ENCODE data around the gene SAP25. TPM values are rescaled to one million over a fixed set of nuclear protein-coding genes. Genes with fewer than 3 reads are reported as not detected.

The SAP25 gene
- not detected for total RNA-seq (ENCODE audit: insufficient read depth, low replicate concordance)

- DNase-seq (ENCODE audit: low spot score): no peak
These were observed at the start of gene SAP25 for GRCh38 chr7:100573691-100574361. SAP25 (minus strand) TSS chr7:100573900; CDS start chr7:100573742, 158 bp downstream.

GRCh38 chr7:100621554-100621953 is 47.9 kb upstream of the SAP25 start:
- DNase-seq (ENCODE audit: low spot score): no peak

DNA sequence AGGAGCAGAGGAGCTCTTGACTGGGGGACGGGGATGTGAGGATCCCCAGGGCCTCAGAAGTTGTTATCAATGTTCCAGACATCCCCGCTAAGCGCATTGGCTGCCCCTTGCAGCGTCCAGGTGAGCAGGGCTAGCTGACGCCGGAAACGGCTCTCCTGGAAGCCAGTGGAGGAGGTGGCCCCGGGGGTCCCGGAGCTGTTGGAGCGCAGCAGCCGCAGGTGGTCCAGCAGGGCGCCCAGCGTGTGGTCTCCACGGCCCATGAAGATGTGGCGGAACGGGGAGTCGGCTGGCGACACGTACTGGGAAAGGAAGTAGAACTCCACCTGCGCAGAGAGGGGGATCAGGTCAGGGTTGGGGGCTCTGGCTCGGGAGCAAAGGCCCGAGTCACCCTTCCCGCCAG is 47.1 kb upstream of the SAP25 start:
- DNase-seq (ENCODE audit: low spot score): no peak

DNA sequence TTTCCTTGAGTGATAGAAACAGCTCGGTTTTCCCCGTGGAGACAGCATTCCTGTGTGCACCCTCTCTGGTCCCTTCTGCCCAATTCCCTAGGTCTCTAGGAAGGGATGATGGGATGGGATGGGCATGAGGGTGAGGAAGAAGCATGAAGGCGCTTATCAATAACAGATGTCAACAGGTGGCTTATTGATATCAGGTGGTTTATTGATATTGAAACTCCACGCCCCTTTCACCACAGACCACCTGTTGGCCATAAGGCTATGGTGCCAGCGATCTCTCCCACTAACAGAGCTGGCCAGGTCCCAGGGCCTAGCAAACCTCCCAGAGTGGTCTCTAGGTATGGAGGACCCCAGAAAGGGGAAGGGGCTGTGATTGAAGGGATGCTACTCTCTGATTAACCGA is 46.5 kb upstream of the SAP25 start:
- DNase-seq (ENCODE audit: low spot score): no peak

- DNase-seq (ENCODE audit: low spot score): no peak
These were observed 40.7 kb upstream of the SAP25 start for GRCh38 chr7:100614308-100614861.

DNA sequence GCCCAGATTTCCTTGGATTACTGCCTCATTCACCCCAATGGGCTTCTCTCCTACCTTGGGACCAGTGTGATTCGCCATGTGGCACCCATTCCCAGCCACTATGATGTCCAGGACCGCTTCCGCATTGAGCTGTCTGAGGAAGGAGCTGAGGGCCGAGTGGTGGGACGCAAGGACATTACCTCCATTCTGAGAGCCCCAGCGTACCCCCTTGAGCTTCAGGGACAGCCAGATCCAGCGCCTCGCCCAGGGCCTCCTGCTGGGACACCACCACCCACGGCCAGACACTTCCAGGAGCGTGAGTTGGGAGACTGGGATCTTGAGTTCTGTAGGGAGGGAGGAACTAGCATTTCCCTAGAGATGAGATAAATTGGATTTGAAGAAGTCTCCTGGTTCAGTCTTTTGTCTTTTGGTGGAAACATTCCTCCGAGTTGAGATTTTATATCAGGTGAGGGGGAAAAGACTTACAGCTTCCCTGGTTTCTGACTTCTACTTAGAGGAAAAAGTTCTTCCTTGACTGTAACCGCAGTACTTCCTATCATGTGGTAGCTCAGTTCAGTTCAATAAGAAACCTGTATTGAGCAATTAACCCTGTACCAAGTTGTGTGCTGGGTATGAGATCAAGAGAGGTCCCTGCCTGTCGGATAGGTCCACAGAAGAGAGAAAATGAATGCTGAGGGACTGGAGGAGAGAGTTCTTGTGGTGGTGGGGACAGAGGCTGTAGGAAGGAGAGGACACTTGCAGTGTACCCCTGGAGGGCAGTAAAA is 39.9 kb upstream of the SAP25 start:
- no peak for DNase-seq (ENCODE audit: low spot score)

DNA sequence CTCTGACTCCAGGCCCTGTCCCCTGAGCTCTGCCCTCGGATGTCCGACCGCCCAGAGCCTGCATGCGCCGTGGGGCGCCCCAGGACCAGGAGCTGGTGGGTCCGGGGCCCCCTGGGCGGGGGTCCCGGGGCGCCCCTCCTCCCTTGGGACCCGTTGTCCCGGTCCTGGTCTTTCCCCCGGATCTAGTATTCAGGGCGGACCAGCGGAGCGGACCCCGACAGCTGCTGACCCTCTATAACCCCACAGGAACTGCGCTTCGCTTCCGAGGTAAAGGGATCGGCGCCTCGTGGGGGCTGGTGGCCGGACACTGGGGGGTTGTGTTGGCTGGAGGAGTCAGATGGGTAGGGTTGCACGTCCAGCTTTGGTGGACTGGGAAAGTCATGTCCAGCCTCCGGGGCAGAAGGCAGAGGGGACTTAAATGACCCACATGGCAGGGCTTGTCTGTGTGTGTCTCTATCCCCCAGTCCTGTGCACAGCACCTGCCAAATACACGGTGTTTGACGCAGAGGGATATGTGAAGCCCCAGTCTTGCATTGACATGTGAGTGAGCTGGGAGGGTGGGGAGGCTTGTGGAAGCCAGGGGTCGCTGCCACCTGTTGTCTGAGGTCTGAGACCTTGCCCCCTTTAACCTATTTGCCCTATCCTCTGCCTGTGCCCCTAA is 39.2 kb upstream of the SAP25 start:
- no peak for DNase-seq (ENCODE audit: low spot score)

DNA sequence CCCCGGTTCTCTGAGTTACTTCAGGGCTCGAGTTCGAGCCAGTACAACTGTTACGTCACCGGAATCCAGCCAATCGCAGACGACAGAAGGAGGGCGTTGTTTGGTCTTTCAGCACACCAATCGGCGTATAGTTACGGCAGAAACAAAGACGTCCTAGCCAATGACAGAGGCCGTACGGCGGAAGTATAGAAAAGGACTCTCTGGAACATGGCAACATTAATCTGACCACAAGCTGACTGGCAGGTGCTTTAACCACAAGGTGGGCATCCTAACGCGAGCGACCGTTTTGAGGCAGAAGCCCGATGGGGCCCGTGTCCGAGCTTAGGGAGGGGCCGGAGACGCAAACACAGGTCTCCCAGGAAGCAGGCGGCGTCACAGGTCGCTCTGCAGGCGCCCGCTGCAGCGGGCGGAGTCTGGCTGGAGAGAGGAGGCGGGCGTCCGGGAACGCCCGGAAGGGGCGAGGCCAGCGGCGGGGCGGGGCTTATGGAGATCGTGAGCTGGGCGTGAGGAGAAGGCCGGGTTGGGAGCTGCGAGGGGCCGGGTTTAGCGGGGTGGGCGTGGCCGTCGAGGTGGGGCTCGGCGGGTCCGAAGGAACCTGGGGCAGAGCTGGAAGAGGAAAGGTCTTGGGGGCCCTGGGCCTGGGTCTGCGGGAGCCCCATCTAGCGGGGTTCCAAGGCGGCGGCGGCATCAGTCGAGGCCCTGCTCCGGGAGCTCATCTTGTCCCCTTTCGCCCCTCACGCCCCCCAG is 38.5 kb upstream of the SAP25 start, which contains the start of gene MOSPD3:
Gene MOSPD3, plus strand, starts transcription at position 558 of the 747 bp plus-strand sequence. CDS start 252 bp downstream, outside the sequence.
- DNase-seq (ENCODE audit: low spot score): peak; percentile 100

DNA sequence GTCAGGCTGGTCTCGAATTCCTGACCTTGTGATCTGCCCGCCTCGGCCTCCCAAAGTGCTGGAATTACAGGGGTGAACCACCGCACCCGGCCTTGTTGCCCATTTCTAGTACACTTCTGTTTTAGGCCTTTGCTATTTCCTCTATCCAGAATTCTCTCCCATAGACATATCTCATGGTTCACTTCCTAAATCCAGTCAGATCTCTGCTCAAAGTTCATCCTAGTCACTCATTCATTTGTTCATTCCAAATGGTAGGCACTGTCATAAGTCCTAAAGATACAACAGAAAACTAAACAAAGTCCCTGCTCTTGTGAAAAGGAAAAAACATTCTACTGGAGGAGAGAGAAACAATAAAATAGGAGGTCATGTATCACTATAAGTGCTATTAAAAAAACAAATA is 36.3 kb upstream of the SAP25 start:
- no peak for DNase-seq (ENCODE audit: low spot score)

DNA sequence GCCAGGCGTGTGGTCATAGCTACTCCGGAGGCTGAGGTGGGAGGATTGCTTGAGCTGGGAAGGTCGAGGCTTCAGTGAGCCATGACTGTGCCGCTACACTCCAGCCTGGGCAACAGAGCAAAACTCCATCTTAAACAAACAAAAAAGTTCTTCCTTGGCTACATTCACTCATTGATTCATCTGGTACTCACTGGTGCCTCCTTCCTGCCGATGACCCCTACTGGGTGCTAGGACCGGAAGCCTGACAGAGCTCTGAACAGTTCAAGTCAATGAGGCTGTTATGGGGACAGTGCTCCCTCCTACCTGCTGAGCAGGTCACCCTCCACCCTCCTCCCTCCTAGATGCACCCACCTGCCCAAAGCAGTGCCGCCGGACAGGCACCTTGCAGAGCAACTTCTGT is 33.4 kb upstream of the SAP25 start:
- DNase-seq (ENCODE audit: low spot score): no peak

- no peak for DNase-seq (ENCODE audit: low spot score)
These were observed 32.6 kb upstream of the SAP25 start for GRCh38 chr7:100606313-100606712.

DNA sequence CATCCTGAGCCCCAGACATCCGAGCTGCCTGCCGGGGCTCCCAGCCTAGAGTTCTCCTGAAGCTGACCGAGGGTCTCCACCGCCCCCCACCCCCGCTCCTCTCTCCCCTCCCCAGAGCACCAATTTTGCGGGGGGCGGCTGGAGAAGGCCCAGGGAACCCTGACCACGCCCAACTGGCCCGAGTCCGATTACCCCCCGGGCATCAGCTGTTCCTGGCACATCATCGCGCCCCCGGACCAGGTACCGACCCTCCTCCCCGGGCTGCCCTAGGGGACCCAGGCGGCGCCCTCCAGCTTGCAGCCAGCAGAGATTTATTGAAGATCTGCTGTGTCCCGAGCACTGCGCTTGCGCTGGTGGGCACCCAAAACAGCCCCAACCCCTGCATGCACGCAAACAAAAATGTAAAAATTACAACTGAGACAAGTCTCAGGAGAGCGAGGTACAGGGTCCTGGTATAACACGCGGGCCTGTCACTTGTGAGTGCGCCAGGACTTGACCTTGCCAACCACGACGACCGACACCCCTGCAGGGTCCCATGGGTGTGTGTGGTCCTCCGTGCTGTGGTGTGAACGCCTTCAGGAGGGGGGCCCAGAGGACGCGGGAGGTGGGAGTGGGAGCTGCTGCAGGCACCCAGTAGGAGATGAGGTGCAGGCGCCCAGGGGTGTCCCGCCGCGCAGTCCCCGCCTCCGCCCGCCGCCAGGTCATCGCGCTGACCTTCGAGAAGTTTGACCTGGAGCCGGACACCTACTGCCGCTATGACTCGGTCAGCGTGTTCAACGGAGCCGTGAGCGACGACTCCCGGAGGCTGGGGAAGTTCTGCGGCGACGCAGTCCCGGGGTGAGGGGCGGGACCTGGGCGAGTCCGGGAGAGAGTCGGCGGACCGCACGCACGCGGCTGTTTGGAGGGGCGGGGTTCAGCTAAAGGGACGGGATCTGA is 31.5 kb upstream of the SAP25 start:
- DNase-seq (ENCODE audit: low spot score): no peak

DNA sequence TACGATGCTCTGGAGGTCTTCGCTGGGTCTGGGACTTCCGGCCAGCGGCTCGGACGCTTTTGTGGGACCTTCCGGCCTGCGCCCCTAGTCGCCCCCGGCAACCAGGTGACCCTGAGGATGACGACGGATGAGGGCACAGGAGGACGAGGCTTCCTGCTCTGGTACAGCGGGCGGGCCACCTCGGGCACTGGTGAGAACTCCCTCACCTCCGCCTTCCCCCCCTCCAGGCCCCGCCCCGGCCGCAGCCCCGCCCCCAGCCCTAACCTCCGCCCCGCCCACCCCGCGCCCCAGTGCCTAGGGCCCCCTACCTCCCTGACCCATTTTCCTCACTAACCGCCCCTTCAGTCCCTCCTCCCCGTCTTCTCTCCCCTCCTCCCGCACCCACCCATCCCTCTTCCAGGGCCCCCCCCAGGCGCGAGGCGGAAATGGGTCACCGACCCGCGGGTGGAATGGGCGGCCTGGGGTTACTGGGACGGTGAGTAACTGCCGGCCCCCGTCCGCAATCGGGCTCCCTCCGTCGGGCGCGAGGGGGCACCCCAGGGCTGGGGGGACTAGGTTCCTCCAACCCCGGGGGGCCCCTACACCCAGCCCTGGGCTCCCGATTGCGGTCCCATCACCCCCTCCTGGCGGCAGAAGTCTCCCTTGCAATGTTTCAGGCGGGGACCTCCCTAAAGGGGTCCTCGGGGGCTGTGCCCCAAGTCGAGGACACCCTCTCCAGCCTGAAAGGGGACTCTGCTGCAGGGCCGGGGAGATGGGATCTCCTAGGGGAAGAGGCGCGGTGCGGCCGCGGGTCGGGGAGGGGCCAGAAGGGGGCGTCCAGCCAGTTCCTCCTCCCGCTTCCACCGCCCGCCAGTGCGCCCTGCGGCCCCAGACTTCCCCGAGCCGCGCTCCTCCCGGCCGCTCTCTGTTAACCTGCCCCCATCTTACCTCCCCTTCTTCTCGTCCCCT is 30.6 kb upstream of the SAP25 start:
- DNase-seq (ENCODE audit: low spot score): peak; percentile 62

GRCh38 chr7:100603726-100604027 is 30.0 kb upstream of the SAP25 start:
- no peak for DNase-seq (ENCODE audit: low spot score)

- DNase-seq (ENCODE audit: low spot score): peak; percentile 92
These were observed 29.4 kb upstream of the SAP25 start for GRCh38 chr7:100602889-100603725.

- no peak for DNase-seq (ENCODE audit: low spot score)
These were observed 27.0 kb upstream of the SAP25 start for GRCh38 chr7:100600730-100601038.

DNA sequence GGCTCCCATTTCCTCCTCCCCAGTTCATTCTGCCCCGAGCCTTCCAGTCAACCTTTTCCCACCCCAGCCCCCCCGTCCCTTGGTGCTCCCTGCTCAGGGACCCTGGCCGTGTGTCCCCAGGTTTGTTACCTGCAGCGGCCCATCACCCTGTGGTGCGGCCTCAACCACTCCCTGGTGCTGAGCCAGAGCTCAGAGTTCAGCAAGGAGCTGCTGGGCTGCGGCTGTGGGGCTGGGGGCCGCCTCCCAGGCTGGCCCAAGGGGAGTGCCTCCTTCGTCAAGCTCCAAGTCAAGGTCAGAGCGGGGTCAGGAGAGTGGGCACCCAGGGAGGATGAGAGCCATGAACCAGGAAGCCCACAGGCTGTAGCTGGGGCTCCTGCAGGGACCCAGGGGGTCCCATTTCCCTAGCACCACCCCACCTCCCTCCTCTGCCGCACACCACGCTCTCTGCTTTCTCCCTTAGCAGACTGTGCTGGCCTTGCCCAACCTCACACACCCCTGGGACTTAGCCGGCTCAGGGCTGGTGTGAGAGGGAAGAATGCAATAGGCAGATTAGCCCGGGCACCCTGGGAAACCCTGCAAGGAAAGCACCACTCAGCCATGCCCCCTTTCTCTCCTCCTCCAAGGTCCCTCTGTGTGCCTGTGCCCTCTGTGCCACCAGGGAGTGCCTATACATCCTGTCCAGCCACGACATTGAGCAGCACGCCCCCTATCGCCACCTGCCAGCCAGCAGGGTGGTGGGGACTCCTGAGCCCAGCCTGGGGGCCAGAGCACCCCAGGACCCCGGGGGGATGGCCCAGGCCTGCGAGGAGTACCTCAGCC is 26.4 kb upstream of the SAP25 start:
- DNase-seq (ENCODE audit: low spot score): no peak

DNA sequence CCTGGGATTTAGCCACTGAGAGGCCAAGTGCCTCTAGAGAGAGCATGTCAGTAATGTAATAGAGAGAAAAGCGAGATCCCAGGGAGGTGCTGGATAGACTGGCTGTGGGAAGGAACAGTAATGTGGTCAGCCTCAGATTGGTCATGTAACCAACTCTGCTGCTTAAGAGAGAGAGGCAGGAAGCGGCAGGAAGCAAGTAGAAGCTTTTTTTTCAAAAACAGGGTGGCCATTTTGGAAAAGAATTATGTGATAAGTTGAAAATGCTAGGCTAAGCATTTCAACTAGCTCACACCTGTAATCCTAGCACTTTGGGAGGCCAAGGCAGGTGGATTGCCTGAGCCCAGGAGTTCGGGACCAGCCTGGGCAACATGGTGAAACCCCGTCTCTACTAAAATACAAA is 24.7 kb upstream of the SAP25 start:
- no peak for DNase-seq (ENCODE audit: low spot score)

Measured in umbilical cord (tissue), 2 donors.